A549 (cell line): ENCODE measurements around the gene GAS7. TPM values are rescaled to one million over a fixed set of nuclear protein-coding genes. Genes with fewer than 3 reads are reported as not detected.

Source experiments
- ATAC-seq, 2 experiments: fragments of 200-7000 bp in 1 of 2; fragments of >200 bp in 1 of 2; cut with Nextera tagmentation in 1 of 2; cut with Tn5 transposase in 1 of 2; 3 replicates each; pipeline versions ENCODE4 v1.8.0 to v1.9.1; 2018 to 2020; ENCODE audit warnings: mild to moderate bottlenecking in 1 of 2, moderate library complexity in 1 of 2
- CTCF ChIA-PET: fragments of 300-600 bp; sonication (Branson Sonifier 250); formaldehyde crosslinking; extraction: SDS; loops from one replicate; lab custom pipeline; 2021; ENCODE audit warnings: antibody characterized with exemption, inconsistent platforms; lab: Yijun Ruan, JAX
- POLR2A ChIA-PET: fragments of 350-600 bp; formaldehyde crosslinking; extraction: SDS; loops from one replicate; lab custom pipeline; 2021; ENCODE audit warnings: antibody characterized with exemption, inconsistent platforms; lab: Yijun Ruan, JAX
- DNase-seq, 2 experiments: peaks; one replicate each; pipeline versions ENCODE4 v3.0.0 to v3.0.0-alpha.2; 2011 to 2016; ENCODE audit warnings: low read depth in 1 of 2, low spot score in 1 of 2
- FAIRE-seq: peaks from 2 replicates; lab custom pipeline; 2011; peaks lifted over from hg19 to GRCh38; lab: Jason Lieb, UNC
- H3K27ac ChIP-seq, 2 experiments: fragments of >200 bp; sonication (Bioruptor Twin); formaldehyde crosslinking; 3 replicates each; pipeline ENCODE4 v1.5.1; 2016 to 2017
- H3K4me1 ChIP-seq: fragments of >200 bp; sonication (Bioruptor Twin); formaldehyde crosslinking; 3 replicates; pipeline ENCODE4 v1.6.1; 2016
- H3K4me2 ChIP-seq: fragments of >200 bp; sonication (Bioruptor Twin); formaldehyde crosslinking; 3 replicates; pipeline ENCODE4 v1.6.1; 2016
- H3K4me3 ChIP-seq: fragments of >200 bp; sonication (Bioruptor Twin); formaldehyde crosslinking; 3 replicates; pipeline ENCODE4 v1.5.1; 2016
- H3K9me3 ChIP-seq: fragments of >200 bp; sonication (Bioruptor Twin); formaldehyde crosslinking; 3 replicates; pipeline ENCODE4 v1.6.1; 2016
- CHD2 ChIP-seq: fragments of 150-350 bp; IDR thresholded peaks from 2 replicates; pipeline ENCODE4 v1.6.1; 2014; ENCODE audit warnings: low read length; ENCODE audit not compliant: partially characterized antibody
- CHD4 ChIP-seq: fragments of 200-600 bp; sonication (generic); IDR thresholded peaks from 2 replicates; pipeline ENCODE4 v1.6.1; 2016; ENCODE audit warnings: antibody characterized with exemption, mild to moderate bottlenecking, borderline replicate concordance
- CTCF ChIP-seq: fragments of >200 bp; sonication (Bioruptor Twin); formaldehyde crosslinking; IDR thresholded peaks from 3 replicates; pipeline ENCODE4 v1.5.1; 2016
- EHF ChIP-seq: fragments of 250-450 bp; sonication (Bioruptor Pico); IDR thresholded peaks from 2 replicates; pipeline ENCODE4 v1.5.0; 2020; ENCODE audit warnings: mild to moderate bottlenecking
- EP300 ChIP-seq, 2 experiments: fragments of >200 bp; sonication (Bioruptor Twin); formaldehyde crosslinking; IDR thresholded peaks; 2 replicates in 1 of 2; 3 replicates in 1 of 2; pipeline ENCODE4 v1.6.1; 2016 to 2017
- FOXS1 ChIP-seq: fragments of 250-450 bp; sonication (Bioruptor Pico); IDR thresholded peaks from 2 replicates; pipeline ENCODE4 v1.5.0; 2020; ENCODE audit warnings: mild to moderate bottlenecking, moderate library complexity
- HDAC2 ChIP-seq: fragments of 200-600 bp; sonication (generic); IDR thresholded peaks from 2 replicates; pipeline ENCODE4 v1.6.1; 2016
- HMGXB4 ChIP-seq: fragments of 250-450 bp; sonication (Bioruptor Pico); IDR thresholded peaks from 2 replicates; pipeline ENCODE4 v1.5.0; 2021; ENCODE audit warnings: mild to moderate bottlenecking, moderate library complexity, borderline replicate concordance
- HOXB5 ChIP-seq: fragments of 250-450 bp; sonication (Bioruptor Pico); IDR thresholded peaks from 2 replicates; pipeline ENCODE4 v1.5.0; 2020; ENCODE audit warnings: mild to moderate bottlenecking, moderate library complexity
- KDM5A ChIP-seq: fragments of 200-600 bp; sonication (generic); IDR thresholded peaks from 2 replicates; pipeline ENCODE4 v1.6.1; 2016; ENCODE audit warnings: antibody characterized with exemption, mild to moderate bottlenecking
- MAZ ChIP-seq: fragments of 150-350 bp; IDR thresholded peaks from 2 replicates; pipeline ENCODE4 v1.6.1; 2014; ENCODE audit warnings: antibody characterized with exemption, low read depth, low read length, borderline replicate concordance
- MYC ChIP-seq: IDR thresholded peaks from 2 replicates; pipeline ENCODE4 v1.6.1; 2012; ENCODE audit warnings: mild to moderate bottlenecking, inconsistent platforms, low read length, improper control_type of control experiment, borderline replicate concordance
- RAD21 ChIP-seq, 2 experiments: fragments of >200 bp in 1 of 2; sonication (Bioruptor Twin) in 1 of 2; formaldehyde crosslinking in 1 of 2; IDR thresholded peaks in 1 of 2; conservative IDR thresholded peaks in 1 of 2; 2 replicates in 1 of 2; 3 replicates in 1 of 2; pipeline ENCODE4 v1.6.1; 2012 to 2018; ENCODE audit warnings: inconsistent platforms in 1 of 2
- REST ChIP-seq: fragments of 200-600 bp; sonication (generic); IDR thresholded peaks from 2 replicates; pipeline ENCODE4 v1.6.1; 2016; ENCODE audit warnings: antibody characterized with exemption, mild to moderate bottlenecking, moderate library complexity
- SMC3 ChIP-seq: fragments of >200 bp; sonication (Bioruptor Twin); formaldehyde crosslinking; IDR thresholded peaks from 3 replicates; pipeline ENCODE4 v1.6.1; 2018; ENCODE audit warnings: inconsistent platforms
- TP53 ChIP-seq: fragments of 250-450 bp; sonication (Bioruptor Pico); IDR thresholded peaks from 2 replicates; pipeline ENCODE4 v1.5.0; 2021; ENCODE audit warnings: mild to moderate bottlenecking, moderate library complexity
- ZC3H11A ChIP-seq: fragments of 450-650 bp; IDR thresholded peaks from 2 replicates; pipeline ENCODE4 v1.6.1; 2014; ENCODE audit warnings: antibody characterized with exemption, mild to moderate bottlenecking
- ZFP36 ChIP-seq: fragments of 450-650 bp; IDR thresholded peaks from 2 replicates; pipeline ENCODE4 v1.6.1; 2014; ENCODE audit warnings: borderline replicate concordance; ENCODE audit not compliant: partially characterized antibody
- ZNF302 ChIP-seq: fragments of 250-450 bp; sonication (Bioruptor Pico); IDR thresholded peaks from 2 replicates; pipeline ENCODE4 v1.9.0; 2021; ENCODE audit warnings: inconsistent platforms, mild to moderate bottlenecking, moderate library complexity
- ZSCAN20 ChIP-seq: fragments of 250-450 bp; sonication (Bioruptor Pico); IDR thresholded peaks from 2 replicates; pipeline ENCODE4 v1.8.0; 2022; ENCODE audit warnings: mild to moderate bottlenecking, moderate library complexity
- WGBS: methylation state at CpG from one replicate; pipeline ENCODE4 v1.1.6; 2017; ENCODE audit errors: missing lambda C conversion rate; 5-methylcytosine and 5-hydroxymethylcytosine counted together
- polyA plus RNA-seq, 4 experiments: library from polyadenylated mRNA; depleted of rRNA in 3 of 4; stranded (reverse); fragments of >200 nt; fragmentation: RNase III in 1 of 4; extraction: RNeasy Plus Mini Kit Qiagen cat#74134 plus additional on column Dnase treatment in 1 of 4; gene quantifications; 2 replicates in 3 of 4; 3 replicates in 1 of 4; pipeline ENCODE4 v1.2.3, GENCODE V29; 2011 to 2017

Gene GAS7
- polyA plus RNA-seq, 2 of the 4 experiments (the other 2 are of a cell fraction) = 1.3 to 1.5 TPM

- 62% methylated on average over 3 of the region's 3 CpGs for WGBS
- FAIRE-seq = peak; percentile 49
- H3K4me1 ChIP-seq = peaks cover 28% of the 10 kb centered on the region; the same call in 2 of the 3 replicates
- ChIA-PET CTCF (interaction anchor here (0.9 to 2.6 kb wide), 3 partner anchors 11 to 51 kb away, joined by 4 to 10 read pairs (median 5); partner anchors contain the start of gene RCVRN), POLR2A (no interaction called here)
- DNase-seq = no peak
- H3K27ac ChIP-seq = peak overlapping the region in 1 of 2 experiments; percentile 5; a peak in 1 of 6 replicates
- no peaks in the 10 kb centered on the region for H3K9me3 ChIP-seq
- ATAC-seq = no peak
- no peak overlapping the region for H3K4me2 ChIP-seq
- H3K4me3 ChIP-seq = no peak overlapping the region
- TF ChIP-seq HDAC2 (no peak), MAZ (no peak), REST (no peak), ZSCAN20 (CRISPR knock-in tag) (no peak)
Observed at GRCh38 chr17:9893411-9894012, 304.9 kb downstream of the GAS7 start.

GRCh38 chr17:9890124-9890523 lies 308.3 kb downstream of the GAS7 start:
- Histone ChIP-seq H3K4me2 (no peak overlapping the region), H3K9me3 (peaks cover 20% of the 10 kb centered on the region), H3K4me1 (peaks cover 43% of the 10 kb centered on the region), H3K4me3 (no peak overlapping the region), H3K27ac (peak overlapping the region; percentile 32 to 61; a peak in 5 of 6 replicates)
- WGBS = 30% methylated on average over 2 of the region's 2 CpGs
- DNase-seq = peak; percentile 52 to 75
- peak in 1 of 2 experiments; percentile 87; a peak in 4 of 6 replicates for ATAC-seq
- no peak for FAIRE-seq
- CTCF ChIA-PET = interaction anchor here (1.0 to 3.2 kb wide), 12 partner anchors 10 to 117 kb away, joined by 3 to 26 read pairs (median 4); partner anchors contain the start of gene RCVRN
- POLR2A ChIA-PET = no interaction called here
- TF ChIP-seq FOXS1 (CRISPR knock-in tag) (no peak), SMC3 (peak; percentile 40; the same call in 1 of the 3 replicates), CTCF (peak; percentile 49), RAD21 (conservative IDR thresholded peaks at IDR 0.05 in 1 of 2, IDR thresholded peaks at IDR 0.05 in 1 of 2) (peak in 1 of 2 experiments; percentile 67; a peak in 4 of 5 replicates)

- peaks cover 46% of the 10 kb centered on the region for H3K9me3 ChIP-seq
- peak overlapping the region; percentile 52 to 61; a peak in 5 of 6 replicates for H3K27ac ChIP-seq
- peak overlapping the region; percentile 29 for H3K4me2 ChIP-seq
- ATAC-seq (peak; percentile 69), FAIRE-seq (peak; percentile 43), DNase-seq (peak; percentile 47 to 71)
- H3K4me1 ChIP-seq = peaks cover 32% of the 10 kb centered on the region
- no peak overlapping the region for H3K4me3 ChIP-seq
- 28% methylated on average over 8 of the region's 8 CpGs for WGBS
- ChIA-PET POLR2A (no interaction called here), CTCF (interaction anchor here (1.0 to 3.2 kb wide), 4 partner anchors 13 to 159 kb away, joined by 4 to 26 read pairs (median 8); partner anchors contain the start of gene RCVRN)
- TF ChIP-seq TP53 (CRISPR knock-in tag) (no peak), ZNF302 (CRISPR knock-in tag) (no peak), ZFP36 (no peak), HOXB5 (CRISPR knock-in tag) (no peak), REST (no peak), MYC (no peak), CHD2 (no peak), CHD4 (no peak), EP300 (IDR thresholded peaks at IDR 0.05) (0 out of 5 replicates have a peak, but pooled peaks of 1 of the 2 experiments have one; percentile 13), KDM5A (no peak), EHF (CRISPR knock-in tag) (no peak), ZC3H11A (no peak), HMGXB4 (CRISPR knock-in tag) (no peak)
Observed at GRCh38 chr17:9887508-9887907, 310.9 kb downstream of the GAS7 start.
